Activated naive CD4-positive, alpha-beta T cell treated with anti-CD3 and anti-CD28 coated beads, Interleukin-2, amount 50 U/mL, for 72 hours (primary cell): ENCODE measurements around the gene CHST9. TPM values are rescaled to one million over a fixed set of nuclear protein-coding genes. Genes with fewer than 3 reads are reported as not detected.
"Not testable (repeated sequence)": the region's sequence is repeated elsewhere in the genome, so short reads cannot be mapped to it uniquely, and the experiment has no call there.

Experiments used
- ATAC-seq, 2 donors: fragments of 150-1000 bp; cut with Tn5 transposase; 2 replicates each; pipeline ENCODE4 v1.10.0; 2021; ENCODE audit warnings: mild to moderate bottlenecking in 2 of 2, moderate library complexity in 2 of 2
- DNase-seq, 2 donors: peaks; one replicate each; pipeline ENCODE4 v3.0.0; 2021 to 2022; ENCODE audit warnings: low spot score in 2 of 2
- H3K27ac Mint-ChIP-seq, 2 donors: one replicate each; pipeline ENCODE4 v1.8.0; 2022; ENCODE audit warnings: mild to moderate bottlenecking in 2 of 2, mixed read lengths in 2 of 2
- H3K36me3 Mint-ChIP-seq, 2 donors: one replicate each; pipeline ENCODE4 v1.8.0; 2022; ENCODE audit warnings: mixed read lengths in 2 of 2
- H3K9me3 Mint-ChIP-seq, 2 donors: one replicate each; pipeline ENCODE4 v1.8.0; 2022; ENCODE audit warnings: mixed read lengths in 2 of 2
- total RNA-seq, 2 donors: library from RNA; stranded (reverse); gene quantifications; one replicate each; pipeline ENCODE4 v1.2.3, GENCODE V29; 2022

CHST9 gene
- total RNA-seq, 2 donors from 2014 or later = not detected

GRCh38 chr18:27005589-27005988 is 179.5 kb downstream of the CHST9 start:
- ATAC-seq (no peak), DNase-seq (no peak)
- H3K36me3 Mint-ChIP-seq = no peaks in the 10 kb centered on the region
- H3K27ac Mint-ChIP-seq = no peak overlapping the region
- H3K9me3 Mint-ChIP-seq = peaks cover 15 to 23% of the 10 kb centered on the region in 2 donors

DNA sequence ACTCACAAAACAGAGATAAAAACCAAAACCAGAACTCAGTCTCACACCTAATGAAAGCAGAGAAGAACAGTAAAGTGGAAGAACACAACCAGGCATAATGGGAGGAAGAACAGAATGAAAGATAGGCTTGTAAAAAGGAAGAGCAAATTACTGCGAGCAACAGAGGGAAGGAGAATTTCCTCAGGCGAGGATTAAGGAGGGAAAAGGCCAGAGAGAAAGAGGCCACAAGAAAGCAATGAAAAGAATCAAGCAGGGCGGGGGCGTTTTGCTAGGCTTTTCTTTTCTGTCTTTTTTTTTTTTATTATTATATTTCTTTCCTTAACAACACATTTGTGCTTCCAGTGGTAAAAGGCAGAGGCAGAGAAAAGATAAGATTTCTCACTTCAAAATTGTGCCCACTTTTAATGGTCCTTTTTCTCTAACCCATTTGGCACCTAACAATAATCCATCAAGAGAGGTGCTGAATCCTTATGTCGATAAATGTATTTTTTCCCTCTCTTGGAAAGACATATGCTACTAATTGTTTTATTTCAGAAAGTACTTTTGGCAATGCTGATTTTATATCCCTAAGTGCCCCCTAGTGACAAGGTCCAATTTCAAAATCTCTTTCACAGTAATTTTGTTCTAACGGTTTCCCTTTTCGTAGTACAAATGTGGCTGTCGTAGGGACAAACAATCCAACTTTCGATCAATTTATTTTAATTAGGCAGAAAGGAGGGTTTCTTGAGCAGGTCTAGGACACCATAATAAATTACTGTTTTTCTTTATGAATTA is 180.9 kb downstream of the CHST9 start:
- DNase-seq = no peak
- no peak for ATAC-seq
- Mint-ChIP-seq H3K36me3 (no peaks in the 10 kb centered on the region), H3K9me3 (peaks cover 10 to 18% of the 10 kb centered on the region in 2 donors), H3K27ac (no peak overlapping the region)

- Mint-ChIP-seq H3K27ac (no peak overlapping the region), H3K36me3 (no peaks in the 10 kb centered on the region), H3K9me3 (peaks cover 4 to 17% of the 10 kb centered on the region in 2 donors)
- DNase-seq (no peak), ATAC-seq (no peak)
Observed at GRCh38 chr18:26999797-27000196, 185.3 kb downstream of the CHST9 start.

DNA sequence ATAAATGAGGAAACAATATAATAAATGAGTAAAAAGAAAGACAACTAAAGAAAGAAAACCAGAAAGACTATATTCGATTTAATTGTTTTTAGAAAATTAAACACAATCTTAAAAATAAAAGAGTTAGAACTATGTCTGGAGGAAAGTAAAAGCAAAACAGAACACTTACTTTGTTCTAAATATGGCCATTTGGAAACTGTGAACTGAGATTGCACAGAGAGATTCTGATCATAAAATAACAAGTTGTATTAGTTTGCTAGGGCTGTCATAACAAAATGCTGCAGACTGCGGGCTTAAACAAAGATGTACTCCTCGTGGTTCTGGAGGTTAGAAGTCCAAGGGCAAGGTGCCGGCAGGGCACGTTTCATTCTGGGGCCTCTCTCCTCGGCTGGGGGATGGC is 191.5 kb downstream of the CHST9 start:
- DNase-seq = no peak
- Mint-ChIP-seq H3K27ac (no peak overlapping the region), H3K9me3 (peaks cover 3 to 21% of the 10 kb centered on the region in 2 donors), H3K36me3 (no peaks in the 10 kb centered on the region)
- ATAC-seq = no peak

GRCh38 chr18:26992926-26993325 is 192.2 kb downstream of the CHST9 start:
- ATAC-seq (no peak), DNase-seq (no peak)
- Mint-ChIP-seq H3K9me3 (peaks cover under 1 to 18% of the 10 kb centered on the region in 2 donors), H3K36me3 (no peaks in the 10 kb centered on the region), H3K27ac (no peak overlapping the region)

GRCh38 chr18:26989842-26990241 is 195.3 kb downstream of the CHST9 start:
- no peak for ATAC-seq
- Mint-ChIP-seq H3K27ac (no peak overlapping the region), H3K36me3 (peaks cover 0 to 5% of the 10 kb centered on the region in 2 donors), H3K9me3 (peaks cover 10 to 17% of the 10 kb centered on the region in 2 donors)
- DNase-seq = no peak

- Mint-ChIP-seq H3K36me3 (peaks cover 0 to 5% of the 10 kb centered on the region in 2 donors), H3K9me3 (peaks cover 0 to 10% of the 10 kb centered on the region in 2 donors), H3K27ac (no peak overlapping the region)
- no peak for DNase-seq
- ATAC-seq = no peak
Observed at GRCh38 chr18:26981360-26982082, 203.6 kb downstream of the CHST9 start.

GRCh38 chr18:26978812-26979341 is 206.2 kb downstream of the CHST9 start:
- Mint-ChIP-seq H3K9me3 (no peaks in the 10 kb centered on the region), H3K36me3 (no peaks in the 10 kb centered on the region), H3K27ac (no peak overlapping the region)
- DNase-seq (no peak), ATAC-seq (no peak)

DNA sequence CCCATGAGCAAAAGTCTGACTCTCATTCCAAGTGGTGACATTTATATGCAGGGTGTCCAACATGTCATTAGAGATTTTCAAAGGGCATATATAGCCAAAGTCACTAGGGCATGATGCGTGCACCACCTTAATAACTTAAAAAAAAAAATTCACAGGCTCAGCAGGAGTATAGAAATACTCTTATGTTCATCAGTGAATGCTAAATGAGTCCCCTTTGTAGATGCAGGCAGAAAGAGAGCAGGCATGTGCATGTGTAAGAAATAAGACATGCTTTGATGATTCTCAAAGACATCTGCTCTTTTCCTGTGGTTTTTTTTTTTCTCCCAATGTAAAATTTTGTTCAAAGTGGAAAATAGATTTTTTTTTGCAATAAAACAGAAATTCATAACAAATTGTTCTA is 207.3 kb downstream of the CHST9 start:
- Mint-ChIP-seq H3K36me3 (no peaks in the 10 kb centered on the region), H3K9me3 (peaks cover 0 to 3% of the 10 kb centered on the region in 2 donors), H3K27ac (no peak overlapping the region)
- DNase-seq (no peak), ATAC-seq (no peak)

DNA sequence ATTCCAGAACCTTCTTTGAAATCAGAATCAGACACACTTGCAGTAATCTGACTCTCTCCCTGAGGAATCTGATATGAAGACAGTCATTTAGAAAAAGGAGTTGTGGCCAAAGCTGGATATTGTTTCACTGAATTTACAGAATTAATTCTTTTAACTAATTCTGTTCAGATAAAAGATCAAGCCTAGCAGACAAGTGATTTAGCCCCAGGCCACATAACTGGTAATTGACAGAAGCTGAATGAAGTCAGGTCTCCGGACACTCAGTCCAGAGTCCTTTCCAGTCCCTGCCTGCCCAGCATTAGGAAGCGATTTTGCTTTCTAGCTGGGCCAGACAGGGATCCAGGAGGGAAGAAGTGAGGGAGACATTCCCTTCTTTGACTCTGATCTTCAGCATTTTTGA is 208.9 kb downstream of the CHST9 start:
- ATAC-seq (no peak), DNase-seq (no peak)
- Mint-ChIP-seq H3K9me3 (peaks cover 8 to 9% of the 10 kb centered on the region in 2 donors), H3K36me3 (peaks cover 6% of the 10 kb centered on the region in 2 donors), H3K27ac (no peak overlapping the region)

- not testable (repeated sequence) for H3K9me3 Mint-ChIP-seq, H3K36me3 Mint-ChIP-seq, H3K27ac Mint-ChIP-seq, ATAC-seq, DNase-seq
Observed at GRCh38 chr18:26972549-26972948, 212.6 kb downstream of the CHST9 start.

GRCh38 chr18:26971409-26971808 is 213.7 kb downstream of the CHST9 start:
- ATAC-seq (no peak), DNase-seq (no peak)
- Mint-ChIP-seq H3K36me3 (peaks cover 6 to 8% of the 10 kb centered on the region in 2 donors), H3K27ac (no peak overlapping the region), H3K9me3 (peaks cover 8 to 9% of the 10 kb centered on the region in 2 donors)

- peaks cover 6 to 8% of the 10 kb centered on the region in 2 donors for H3K36me3 Mint-ChIP-seq
- no peak for ATAC-seq
- no peak overlapping the region for H3K27ac Mint-ChIP-seq
Observed at GRCh38 chr18:26970637-26971036, 214.5 kb downstream of the CHST9 start.

GRCh38 chr18:26965206-26965605 is 219.9 kb downstream of the CHST9 start:
- H3K9me3 Mint-ChIP-seq = peaks cover 0 to 5% of the 10 kb centered on the region in 2 donors
- H3K27ac Mint-ChIP-seq = no peak overlapping the region
- DNase-seq (no peak), ATAC-seq (no peak)
- H3K36me3 Mint-ChIP-seq = no peaks in the 10 kb centered on the region

More at GRCh38 chr18:26970637-26971036, 214.5 kb downstream of the CHST9 start:
- no peak for DNase-seq
- H3K9me3 Mint-ChIP-seq = peaks cover 8 to 9% of the 10 kb centered on the region in 2 donors

DNA sequence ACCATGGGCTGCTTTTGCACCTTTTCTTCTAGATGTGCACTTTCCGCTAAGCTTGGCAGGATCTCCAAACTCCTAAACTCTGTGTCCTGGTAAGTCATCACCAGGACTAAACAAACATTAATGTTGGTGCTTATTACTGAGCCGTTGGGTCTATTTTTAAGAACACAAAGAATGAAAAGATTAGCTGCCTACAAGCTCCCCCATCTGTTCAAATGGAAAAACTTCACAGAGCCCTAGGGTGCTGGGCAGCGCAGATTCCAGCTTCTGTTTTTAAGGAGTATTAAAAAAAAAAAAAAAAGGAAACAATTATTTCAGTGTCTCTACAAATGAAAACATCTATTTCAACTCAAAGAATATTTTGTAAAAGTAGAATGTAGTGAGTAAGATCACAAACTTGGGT is 221.8 kb downstream of the CHST9 start:
- no peaks in the 10 kb centered on the region for H3K36me3 Mint-ChIP-seq
- no peak for DNase-seq
- no peak overlapping the region for H3K27ac Mint-ChIP-seq
- no peak for ATAC-seq
- H3K9me3 Mint-ChIP-seq = peaks cover 8 to 11% of the 10 kb centered on the region in 2 donors

DNA sequence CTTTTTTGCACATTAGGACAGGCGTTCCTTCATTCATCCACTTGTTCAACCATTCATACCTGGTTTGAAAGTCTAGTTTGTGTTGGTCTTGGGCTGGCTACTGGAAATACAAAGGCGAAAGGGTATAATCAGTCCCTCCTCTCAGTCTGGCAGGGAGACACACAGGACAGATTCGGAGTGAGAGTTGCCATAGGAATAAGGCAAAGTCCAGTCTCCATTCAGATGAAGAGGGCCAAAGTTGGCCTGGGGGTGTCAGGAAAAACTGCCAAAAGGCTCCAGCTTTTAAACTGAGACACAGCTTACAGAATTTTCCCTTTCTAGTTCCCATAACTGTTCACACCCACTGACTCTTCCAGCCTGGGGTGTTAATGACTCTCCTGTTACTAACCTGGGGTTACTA is 223.3 kb downstream of the CHST9 start:
- H3K36me3 Mint-ChIP-seq = no peaks in the 10 kb centered on the region
- peaks cover 8 to 11% of the 10 kb centered on the region in 2 donors for H3K9me3 Mint-ChIP-seq
- DNase-seq = no peak
- ATAC-seq = no peak
- H3K27ac Mint-ChIP-seq = no peak overlapping the region

GRCh38 chr18:26960911-26961310 is 224.2 kb downstream of the CHST9 start:
- DNase-seq (no peak), ATAC-seq (no peak)
- H3K9me3 Mint-ChIP-seq = peaks cover 8 to 11% of the 10 kb centered on the region in 2 donors
- H3K27ac Mint-ChIP-seq = no peak overlapping the region
- H3K36me3 Mint-ChIP-seq = no peaks in the 10 kb centered on the region
